ENCODE results near the gene MAPRE2.
"Not testable (repeated sequence)": the region's sequence is repeated elsewhere in the genome, so short reads cannot be mapped to it uniquely, and the experiment has no call there.

Gene MAPRE2

GRCh38 chr18:35157181-35157580 is 116.0 kb downstream of the MAPRE2 start:
- DNase-seq: no peak

- DNase-seq: peak; percentile 74
These were observed 117.7 kb downstream of the MAPRE2 start for GRCh38 chr18:35158728-35159450.

GRCh38 chr18:35159782-35160181 is 118.6 kb downstream of the MAPRE2 start:
- no peak for DNase-seq

- no peak for DNase-seq
These were observed 120.3 kb downstream of the MAPRE2 start for GRCh38 chr18:35161485-35161884.

DNA sequence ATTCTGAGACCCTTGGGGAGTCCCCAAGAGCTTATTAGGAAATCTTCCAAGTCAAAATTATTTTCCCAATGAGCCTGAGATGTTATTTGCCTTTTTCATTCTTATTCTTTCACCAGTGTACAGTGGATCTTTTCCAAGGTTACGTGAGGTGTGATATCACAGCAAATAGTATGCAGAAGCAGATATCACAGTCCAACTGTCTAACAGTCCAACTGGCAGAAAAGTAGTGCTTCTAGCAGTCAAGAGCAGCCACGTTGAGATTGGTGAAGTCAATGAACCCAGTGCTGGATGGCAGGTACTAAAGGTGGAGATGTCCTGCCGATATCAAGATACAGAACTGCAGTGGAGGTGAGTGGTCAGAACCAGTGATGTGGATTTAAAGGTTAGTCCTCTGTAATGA is 120.7 kb downstream of the MAPRE2 start:
- no peak for DNase-seq

DNA sequence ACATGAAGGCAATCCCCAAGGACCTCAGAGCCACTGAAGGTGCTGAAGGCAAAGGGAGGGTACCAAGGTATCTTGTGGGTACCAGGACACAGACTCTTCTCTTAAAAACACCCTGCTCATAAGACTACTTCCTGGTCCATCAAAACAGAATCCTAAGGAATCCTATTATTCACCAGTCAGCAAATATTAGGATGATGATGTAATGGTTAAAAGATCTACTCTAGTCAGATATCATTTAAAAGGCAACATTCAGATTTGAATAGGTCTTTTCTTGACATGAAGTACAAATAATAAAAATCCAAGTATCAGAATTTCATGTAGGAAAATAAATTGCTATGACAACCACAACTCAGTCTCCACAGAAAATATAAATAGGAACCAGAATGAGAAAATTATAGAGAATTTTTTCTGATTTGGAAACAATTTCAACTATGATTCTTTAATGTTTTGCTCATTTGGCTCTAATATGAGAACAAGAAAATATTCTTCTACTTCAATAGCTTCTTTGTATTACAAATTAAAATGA is 121.9 kb downstream of the MAPRE2 start:
- DNase-seq: no peak

DNA sequence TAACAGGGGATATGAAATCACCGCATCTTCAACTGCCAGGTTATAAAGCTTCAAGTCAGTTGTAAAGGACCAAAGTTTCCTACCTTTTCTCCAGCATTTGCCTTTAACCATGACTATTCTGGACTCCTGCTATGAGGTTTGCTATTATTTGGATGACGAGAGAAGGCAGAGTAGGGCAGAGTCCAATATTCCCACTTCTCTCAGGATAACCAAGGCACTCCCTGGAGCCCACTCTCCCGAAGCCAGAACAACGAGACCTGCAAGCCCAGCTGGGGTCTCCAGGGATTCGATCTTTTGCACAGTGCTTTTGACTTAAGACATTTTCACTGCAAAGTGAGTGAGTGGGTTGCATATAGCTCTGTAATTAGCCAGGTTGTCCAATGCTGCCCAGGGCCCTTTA is 122.5 kb downstream of the MAPRE2 start:
- no peak for DNase-seq

- no peak for DNase-seq
These were observed 122.9 kb downstream of the MAPRE2 start for GRCh38 chr18:35164133-35164532.

DNA sequence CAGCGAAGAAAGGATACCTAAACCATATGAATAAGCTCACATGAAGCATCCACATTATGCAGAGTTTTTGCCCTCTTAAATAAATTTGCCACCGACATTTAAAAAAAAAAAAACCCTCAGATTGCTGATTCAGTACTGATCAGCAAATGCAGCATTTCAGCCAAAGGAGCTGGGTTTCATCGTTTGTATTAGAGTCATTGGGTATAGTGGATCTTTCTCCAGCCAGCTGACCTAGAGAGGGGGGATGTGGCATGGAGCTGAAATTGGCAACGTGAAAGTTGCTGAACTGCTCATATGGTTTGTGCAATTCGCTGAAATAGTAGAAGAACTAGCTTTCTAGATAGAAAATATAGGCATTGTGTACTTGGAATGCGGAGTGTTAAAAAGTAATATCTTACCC is 126.1 kb downstream of the MAPRE2 start:
- DNase-seq: no peak

DNA sequence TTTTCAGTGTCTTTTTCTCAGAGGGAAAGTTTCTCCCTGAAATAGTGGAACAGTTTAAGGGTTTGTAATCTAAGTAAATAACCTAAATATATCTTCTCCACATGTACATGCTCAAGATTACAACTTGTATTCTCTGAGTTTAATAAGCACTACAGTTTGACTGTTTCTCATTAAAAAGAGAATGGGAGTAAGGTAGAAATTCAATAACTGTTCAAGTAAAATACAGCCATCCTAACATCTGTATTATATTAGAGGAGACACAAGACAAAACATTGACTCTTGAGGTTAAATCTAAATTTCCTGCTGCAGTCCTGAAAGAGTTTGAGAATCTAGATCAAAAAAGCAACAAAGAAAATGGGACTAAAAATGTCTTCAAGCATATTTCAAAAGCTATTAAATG is 126.6 kb downstream of the MAPRE2 start:
- DNase-seq: no peak

DNA sequence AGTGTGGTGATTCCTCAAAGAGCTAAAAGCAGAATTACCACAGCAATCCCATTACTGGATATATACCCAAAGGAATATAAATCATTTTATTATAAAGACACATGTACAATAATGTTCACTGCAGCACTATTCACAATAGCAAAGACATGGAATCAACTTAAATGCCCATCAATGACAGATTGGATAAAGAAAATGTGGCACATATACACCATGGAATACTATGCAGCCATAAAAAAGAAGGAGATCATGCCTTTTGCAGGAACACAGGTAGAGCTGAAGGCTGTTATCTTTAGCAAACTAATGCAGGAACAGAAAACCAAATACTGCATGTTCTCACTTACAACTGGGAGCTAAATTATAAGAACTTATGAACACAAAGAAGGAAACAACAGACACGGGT is 129.1 kb downstream of the MAPRE2 start:
- DNase-seq: not testable (repeated sequence)

GRCh38 chr18:35171315-35171987 is 130.2 kb downstream of the MAPRE2 start:
- DNase-seq: no peak

DNA sequence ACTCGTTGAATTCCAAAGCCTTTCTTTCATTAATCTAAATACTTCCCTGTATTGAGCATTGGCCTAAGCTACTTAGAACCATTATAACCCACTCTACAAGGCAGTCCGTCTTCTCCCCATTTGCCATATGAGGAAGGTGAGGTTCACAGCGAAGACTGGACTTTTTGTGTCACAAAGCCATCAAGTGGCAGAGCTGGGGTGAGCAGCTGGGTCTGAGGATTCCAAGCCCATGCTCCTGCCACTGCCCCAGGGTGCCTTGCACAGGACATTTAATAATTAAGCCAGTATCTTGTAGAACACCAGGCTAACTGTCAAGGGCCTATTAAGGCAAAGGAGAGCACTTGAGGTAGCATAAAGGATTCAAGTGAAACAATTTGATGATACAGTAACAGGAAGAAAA is 130.8 kb downstream of the MAPRE2 start:
- DNase-seq: no peak

DNA sequence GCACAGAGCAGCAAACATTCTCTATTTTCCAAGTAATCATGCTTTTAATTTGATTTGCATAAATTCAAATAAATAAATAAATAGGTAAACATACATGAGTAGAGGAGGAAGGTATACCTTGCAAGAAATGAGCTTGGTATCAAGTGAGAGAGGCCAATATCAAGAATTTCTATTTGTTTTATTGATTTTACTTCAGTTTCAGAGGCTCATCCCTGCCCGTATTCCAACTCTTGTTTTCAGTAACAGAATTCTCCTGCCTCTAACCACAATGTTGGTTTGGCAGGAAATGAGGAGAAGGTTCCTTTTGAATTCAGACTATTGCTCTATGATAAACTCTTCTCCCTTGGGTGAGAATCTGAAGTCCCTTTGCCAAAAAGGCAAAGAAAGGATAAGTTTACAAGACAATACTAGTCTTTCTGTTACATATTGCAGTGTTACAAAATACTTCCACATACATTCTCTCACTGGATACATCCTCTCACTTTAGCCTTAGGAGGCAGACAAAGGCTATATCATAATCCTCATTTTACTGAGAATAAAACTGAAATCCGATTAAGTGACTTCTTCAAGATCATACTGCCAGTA is 131.3 kb downstream of the MAPRE2 start:
- no peak for DNase-seq

DNA sequence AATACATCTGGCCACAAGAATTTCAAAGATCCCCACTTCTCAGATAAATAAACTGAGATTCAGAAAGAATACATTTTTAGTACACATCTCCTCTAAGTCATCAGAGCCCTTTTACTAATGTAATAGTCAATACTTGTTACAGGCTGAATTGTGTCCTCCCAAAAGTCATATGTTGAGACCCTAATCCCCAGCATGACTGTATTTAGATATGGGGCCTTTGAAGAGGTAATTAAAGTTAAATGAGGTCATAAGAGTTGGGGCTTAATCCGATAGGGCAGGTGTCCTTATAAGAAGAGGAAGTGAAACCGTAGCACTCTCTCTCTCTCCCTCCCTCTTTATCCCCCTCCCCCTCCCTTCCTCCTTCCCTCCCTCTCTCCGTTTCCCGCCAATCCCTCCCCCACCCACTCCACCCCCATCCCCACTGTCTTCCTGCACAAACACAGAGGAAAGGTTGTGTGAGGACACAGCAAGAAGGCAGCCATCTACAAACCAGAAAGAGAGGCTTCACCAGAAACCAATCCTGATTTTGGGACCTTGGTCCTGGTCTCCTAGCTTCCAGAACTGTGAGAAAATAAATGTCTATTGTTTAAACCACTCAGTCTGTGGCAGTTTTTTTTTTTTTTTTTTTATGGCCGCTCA is 133.0 kb downstream of the MAPRE2 start:
- DNase-seq: no peak

GRCh38 chr18:35174745-35175144 is 133.5 kb downstream of the MAPRE2 start:
- DNase-seq: no peak

DNA sequence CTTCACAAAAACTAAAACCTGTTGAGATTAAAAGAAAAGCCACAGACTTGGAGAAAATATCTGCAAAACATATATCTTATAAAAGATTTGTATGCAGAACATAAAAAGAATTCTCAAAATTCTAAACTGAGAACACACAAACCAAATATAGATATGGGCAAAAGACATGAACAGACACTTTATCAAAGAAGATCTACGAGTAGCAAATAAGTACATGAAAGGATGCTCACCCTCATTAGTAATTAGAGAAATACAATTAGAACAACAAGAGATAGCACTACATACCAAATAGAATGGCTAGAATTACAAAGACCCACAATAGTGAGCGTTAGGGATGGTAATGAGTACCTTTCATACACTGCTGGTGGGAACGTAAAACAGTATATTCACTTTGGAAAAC is 135.7 kb downstream of the MAPRE2 start:
- DNase-seq: no peak

DNA sequence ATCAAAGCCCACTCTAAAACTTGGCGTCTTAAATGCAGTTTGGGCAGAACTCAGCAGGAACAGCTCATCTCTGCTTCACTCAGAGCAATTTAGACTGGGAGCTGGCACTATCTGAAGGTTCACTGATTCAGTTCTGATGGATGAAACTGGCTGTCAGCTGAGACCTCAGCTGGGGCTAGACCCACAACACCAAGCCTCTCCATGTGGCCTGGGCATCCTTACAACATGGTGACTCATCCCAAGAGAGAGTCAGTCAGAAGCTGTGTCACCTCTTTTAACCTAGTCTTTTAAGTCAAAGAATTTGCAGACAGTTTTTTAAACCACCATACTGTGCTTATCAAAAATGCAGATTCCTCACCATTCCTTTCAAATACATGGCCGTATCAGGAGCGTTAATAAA is 137.0 kb downstream of the MAPRE2 start:
- no peak for DNase-seq

- DNase-seq: no peak
These were observed 138.7 kb downstream of the MAPRE2 start for GRCh38 chr18:35179906-35180305.

DNA sequence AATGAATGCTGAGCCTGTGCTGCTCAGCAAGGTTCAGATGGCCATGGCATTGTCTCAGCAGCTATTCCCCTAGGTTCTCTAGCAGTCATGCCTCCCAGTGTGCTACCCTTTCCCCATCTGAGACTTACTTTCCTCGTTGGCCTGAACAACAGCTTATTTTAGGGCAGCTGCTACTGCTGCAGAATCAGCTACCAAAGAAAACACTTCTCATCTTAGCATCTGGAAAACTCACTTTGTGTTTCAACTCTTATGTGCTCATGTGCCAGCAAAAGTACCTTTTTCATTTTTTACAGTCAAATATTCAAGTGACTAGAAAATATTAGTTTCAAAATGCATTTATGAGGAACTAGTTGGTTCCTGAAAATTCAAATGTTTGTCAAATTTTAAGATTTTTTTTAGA is 139.2 kb downstream of the MAPRE2 start:
- DNase-seq: peak; percentile 21

DNA sequence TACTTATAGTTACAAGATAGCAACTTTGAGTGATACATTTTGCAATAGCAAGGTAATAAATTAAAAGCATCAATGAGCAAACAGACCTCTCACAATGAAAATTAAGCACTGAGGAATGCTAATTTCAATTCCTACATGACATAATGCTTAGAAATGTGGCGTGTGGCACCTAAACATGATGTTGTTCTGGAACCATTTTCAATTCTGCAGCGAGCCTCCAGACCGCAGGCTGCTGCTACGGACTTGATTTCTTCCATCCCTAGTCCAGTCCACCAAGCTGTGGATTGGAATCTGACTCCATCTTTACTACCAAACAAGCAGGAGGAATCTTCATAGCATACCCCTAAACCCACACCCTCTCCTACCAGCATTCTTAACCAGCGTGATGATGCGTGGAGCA is 140.9 kb downstream of the MAPRE2 start:
- DNase-seq: no peak

DNA sequence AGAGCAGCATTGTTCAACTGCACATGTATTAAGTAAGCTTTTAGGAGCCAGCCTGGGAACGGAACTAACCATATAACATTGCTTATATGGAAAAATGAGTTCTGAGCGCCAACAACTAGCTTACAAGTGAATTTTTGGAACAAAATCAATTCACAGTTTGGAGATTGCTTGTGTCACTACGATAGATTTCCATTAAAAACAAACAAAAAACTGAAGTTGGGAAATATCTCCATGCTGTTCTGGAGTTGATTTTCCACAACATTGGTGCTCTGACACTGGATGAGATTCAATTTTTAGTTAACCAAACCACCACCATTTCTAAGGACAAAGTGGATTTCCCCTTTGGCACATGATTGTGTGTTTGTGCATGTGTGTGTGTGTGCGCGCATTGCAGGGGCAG is 142.7 kb downstream of the MAPRE2 start:
- no peak for DNase-seq

- DNase-seq: no peak
These were observed 144.6 kb downstream of the MAPRE2 start for GRCh38 chr18:35185771-35186170.

Measured in inflammatory macrophage treated with lipopolysaccharide for 4 hours (primary cell).